ENCODE measurements around the gene MERTK. TPM values are rescaled to one million over a fixed set of nuclear protein-coding genes. Genes with fewer than 3 reads are reported as not detected.

The MERTK gene
- total and polyA plus RNA-seq, 3 donors from 2014 or later = 28.9 to 74.2 (median 73.8) TPM

DNA sequence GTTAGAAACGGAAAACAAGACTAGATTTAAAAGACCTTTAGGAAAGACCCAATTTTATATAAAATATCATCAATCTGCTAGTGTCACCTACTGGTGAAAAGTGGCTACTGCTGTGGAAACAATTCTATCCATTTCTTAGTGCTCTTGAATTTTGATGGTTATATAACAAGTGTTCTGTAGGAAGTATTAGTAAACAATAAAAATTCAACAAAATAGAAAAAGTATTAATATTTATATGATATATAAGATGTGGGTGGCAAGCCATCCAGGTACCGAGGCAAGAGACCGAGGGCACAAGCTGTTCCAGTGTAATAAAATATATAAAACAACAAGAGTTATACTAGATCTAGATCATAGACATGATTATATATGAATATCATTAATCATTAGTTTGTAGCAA is 150.5 kb downstream of the MERTK start:
- intact Hi-C loops (cut with DNase I; ENCODE audit: low total_unique reads) = loop anchor here (5.0 kb wide), 1 partner anchor 157 kb away; no protein-coding TSS in a partner anchor
- Histone ChIP-seq H3K36me3 (ENCODE audit: low read depth, missing control alignments) (no peaks in the 10 kb centered on the region), H3K4me3 (no peak overlapping the region), H3K27ac (no peak overlapping the region), H3K27me3 (no peaks in the 10 kb centered on the region), H3K9me3 (no peaks in the 10 kb centered on the region), H3K4me1 (peaks cover 15% of the 10 kb centered on the region)
- WGBS, 2 donors = 26 to 43% methylated on average over 3 of the region's 3 CpGs
- DNase-seq = peak; percentile 48
- TF ChIP-seq, protein P1, sequence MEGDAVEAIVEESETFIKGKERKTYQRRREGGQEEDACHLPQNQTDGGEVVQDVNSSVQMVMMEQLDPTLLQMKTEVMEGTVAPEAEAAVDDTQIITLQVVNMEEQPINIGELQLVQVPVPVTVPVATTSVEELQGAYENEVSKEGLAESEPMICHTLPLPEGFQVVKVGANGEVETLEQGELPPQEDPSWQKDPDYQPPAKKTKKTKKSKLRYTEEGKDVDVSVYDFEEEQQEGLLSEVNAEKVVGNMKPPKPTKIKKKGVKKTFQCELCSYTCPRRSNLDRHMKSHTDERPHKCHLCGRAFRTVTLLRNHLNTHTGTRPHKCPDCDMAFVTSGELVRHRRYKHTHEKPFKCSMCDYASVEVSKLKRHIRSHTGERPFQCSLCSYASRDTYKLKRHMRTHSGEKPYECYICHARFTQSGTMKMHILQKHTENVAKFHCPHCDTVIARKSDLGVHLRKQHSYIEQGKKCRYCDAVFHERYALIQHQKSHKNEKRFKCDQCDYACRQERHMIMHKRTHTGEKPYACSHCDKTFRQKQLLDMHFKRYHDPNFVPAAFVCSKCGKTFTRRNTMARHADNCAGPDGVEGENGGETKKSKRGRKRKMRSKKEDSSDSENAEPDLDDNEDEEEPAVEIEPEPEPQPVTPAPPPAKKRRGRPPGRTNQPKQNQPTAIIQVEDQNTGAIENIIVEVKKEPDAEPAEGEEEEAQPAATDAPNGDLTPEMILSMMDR (IDR thresholded peaks at IDR 0.05) = peak; percentile 78 to 93 (median 84)
- TF ChIP-seq POLR2A (IDR thresholded peaks at IDR 0.05) = no peak

DNA sequence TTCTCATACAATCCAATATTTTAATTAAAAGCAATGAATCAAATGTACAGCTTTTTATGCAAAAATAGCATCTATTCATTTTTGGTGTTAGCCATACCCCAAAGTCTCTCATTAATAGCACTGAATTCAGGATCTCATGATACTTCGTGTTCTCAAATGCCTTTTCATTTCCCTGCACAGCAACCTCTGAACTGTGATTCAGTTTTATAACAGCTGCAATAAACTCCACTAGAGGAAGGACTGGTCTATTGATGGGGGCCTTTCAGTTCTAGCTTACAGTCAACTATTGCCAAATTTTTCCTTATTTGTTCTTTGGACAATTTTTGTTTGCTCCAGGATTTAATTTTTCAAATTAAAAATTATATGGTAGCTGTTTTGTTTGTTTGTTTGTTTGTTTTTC is 151.9 kb downstream of the MERTK start:
- no peak for DNase-seq
- Histone ChIP-seq H3K36me3 (ENCODE audit: low read depth, missing control alignments) (no peaks in the 10 kb centered on the region), H3K4me3 (no peak overlapping the region), H3K4me1 (peaks cover 15% of the 10 kb centered on the region), H3K9me3 (no peaks in the 10 kb centered on the region), H3K27me3 (no peaks in the 10 kb centered on the region), H3K27ac (no peak overlapping the region)
- 80 to 93% methylated on average over 1 of the region's 1 CpG for WGBS, 2 donors
- TF ChIP-seq, protein P1 (IDR thresholded peaks at IDR 0.05) = no peak
- TF ChIP-seq POLR2A (IDR thresholded peaks at IDR 0.05) = no peak
- intact Hi-C loops (cut with DNase I; ENCODE audit: low total_unique reads) = no loop called here

DNA sequence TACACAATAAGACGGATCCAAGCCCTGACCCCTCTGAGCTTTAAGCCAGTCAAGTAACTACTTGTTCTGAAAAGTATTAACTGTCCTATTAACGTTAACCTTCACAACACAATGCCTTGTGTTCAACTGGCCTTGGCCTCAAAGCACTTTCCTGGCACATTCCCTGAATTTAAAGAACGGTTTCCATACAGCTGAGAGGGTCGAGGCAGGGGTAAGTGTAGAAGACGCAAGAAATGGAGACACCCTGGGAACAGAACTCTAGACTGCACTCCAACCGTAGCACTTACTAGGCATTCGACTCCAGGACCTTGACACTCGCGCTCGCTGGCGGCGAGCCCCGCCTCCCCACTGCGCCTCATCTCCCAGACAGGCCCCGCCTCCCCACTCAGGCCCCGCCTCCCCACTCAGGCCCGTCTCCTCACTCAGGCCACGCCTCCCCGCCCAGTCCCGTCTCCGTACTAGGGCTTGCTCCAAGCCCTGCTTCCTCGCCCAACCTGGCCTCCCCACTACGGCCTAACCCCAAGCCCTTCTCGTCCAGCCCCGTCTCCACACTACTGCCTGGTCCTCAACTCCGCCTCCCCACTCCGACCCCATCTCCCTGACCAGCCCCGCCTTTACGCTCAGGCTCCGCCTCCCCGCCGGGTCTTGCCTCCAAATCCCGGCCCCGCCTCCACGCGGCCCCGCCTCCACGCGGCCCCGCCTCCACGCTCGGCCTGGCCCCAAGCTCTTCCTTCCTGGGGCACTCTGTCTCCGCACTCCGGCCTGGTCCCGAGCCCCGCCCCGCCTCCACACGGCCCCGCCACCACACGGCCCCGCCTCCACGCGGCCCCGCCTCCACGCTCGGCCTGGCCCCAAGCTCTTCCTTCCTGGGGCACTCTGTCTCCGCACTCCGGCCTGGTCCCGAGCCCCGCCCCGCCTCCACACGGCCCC is 155.8 kb downstream of the MERTK start:
- H3K9me3 ChIP-seq = no peaks in the 10 kb centered on the region
- H3K36me3 ChIP-seq (ENCODE audit: low read depth, missing control alignments) = no peaks in the 10 kb centered on the region
- peak overlapping the region; percentile 95 to 96 for H3K27ac ChIP-seq
- intact Hi-C loops (cut with DNase I; ENCODE audit: low total_unique reads) = no loop called here
- peaks cover 12% of the 10 kb centered on the region for H3K4me1 ChIP-seq
- peak overlapping the region; percentile 61 to 67 for H3K4me3 ChIP-seq
- 1% methylated on average over 48 to 51 of the region's 62 CpGs for WGBS, 2 donors
- TF ChIP-seq, protein P1 (IDR thresholded peaks at IDR 0.05) = no peak
- H3K27me3 ChIP-seq = no peaks in the 10 kb centered on the region
- DNase-seq = peak; percentile 99

DNA sequence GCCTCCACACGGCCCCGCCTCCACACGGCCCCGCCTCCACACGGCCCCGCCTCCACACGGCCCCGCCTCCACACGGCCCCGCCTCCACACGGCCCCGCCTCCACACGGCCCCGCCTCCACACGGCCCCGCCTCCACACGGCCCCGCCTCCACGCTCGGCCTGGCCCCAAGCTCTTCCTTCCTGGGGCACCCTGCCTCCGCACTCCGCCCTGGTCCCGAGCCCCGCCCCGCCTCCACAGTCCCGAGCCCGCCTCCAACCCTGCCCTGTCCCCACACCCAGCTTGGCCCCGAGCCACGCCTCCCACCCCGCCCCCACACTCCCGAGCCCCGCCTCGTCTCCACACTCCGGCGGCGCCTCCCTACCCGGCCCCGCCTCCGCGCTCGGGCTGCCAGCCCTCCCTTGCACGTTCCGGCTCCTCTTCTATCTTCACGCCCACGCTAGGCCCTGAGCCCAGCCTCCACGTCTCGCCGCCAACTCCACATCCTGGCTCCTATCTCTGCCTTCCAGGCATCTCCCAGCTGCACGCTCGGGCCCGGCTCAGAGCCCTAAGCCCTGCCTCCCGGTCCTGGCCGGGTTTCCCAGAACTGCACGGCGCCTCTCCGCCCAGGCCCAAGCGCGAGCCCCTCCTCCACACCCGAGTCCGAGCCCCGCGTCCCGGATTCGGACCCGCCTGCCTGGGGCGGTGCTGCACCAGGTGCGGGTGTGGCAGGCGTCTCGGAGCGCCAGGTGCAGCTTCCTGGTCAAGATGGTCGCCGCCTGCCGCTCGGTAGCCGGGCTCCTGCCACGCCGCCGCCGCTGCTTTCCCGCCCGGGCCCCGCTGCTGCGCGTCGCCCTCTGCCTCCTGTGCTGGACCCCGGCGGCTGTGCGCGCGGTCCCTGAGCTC is 156.7 kb downstream of the MERTK start, which contains the start of gene TMEM87B:
TMEM87B (plus strand) TSS at position 423 of the 883 bp plus-strand sequence; CDS start at position 746, 323 bp downstream.
- TF ChIP-seq, protein P1 (IDR thresholded peaks at IDR 0.05) = no peak
- TF ChIP-seq POLR2A (IDR thresholded peaks at IDR 0.05) = no peak
- H3K27ac ChIP-seq = peak within 1 kb of the TSS; percentile 95 to 96
- H3K9me3 ChIP-seq = no peaks in the 10 kb centered on the region
- intact Hi-C loops (cut with DNase I; ENCODE audit: low total_unique reads) = no loop called here
- H3K36me3 ChIP-seq (ENCODE audit: low read depth, missing control alignments) = no peaks in the 10 kb centered on the region
- DNase-seq = peak; percentile 97
- peak within 1 kb of the TSS; percentile 67 to 83 for H3K4me3 ChIP-seq
- H3K27me3 ChIP-seq = no peaks in the 10 kb centered on the region
- WGBS, 2 donors = 1% methylated on average over 17 to 56 of the region's 90 CpGs
- peaks cover 12% of the 10 kb centered on the region for H3K4me1 ChIP-seq
